HepG2 (cell line): Measurements from ENCODE around the gene FAM228A. TPM values are rescaled to one million over a fixed set of nuclear protein-coding genes. Genes with fewer than 3 reads are reported as not detected.

Source experiments
- ATAC-seq: fragments of 200-7000 bp; cut with Tn5 transposase; 3 replicates; pipeline ENCODE4 v1.9.1; 2020; ENCODE audit warnings: mild to moderate bottlenecking, moderate library complexity
- BruUV-seq: library from RNA; stranded (reverse); fragments of 400-500 nt; replicated peaks from 2 replicates; lab custom pipeline; 2021; lab: Mats Ljungman, UMichigan
- CTCF ChIA-PET: fragments of 300-600 bp; formaldehyde crosslinking; extraction: SDS; loops from one replicate; lab custom pipeline; 2021; ENCODE audit warnings: low total read pairs, inconsistent platforms, low intra/inter-chr PET ratio; lab: Yijun Ruan, JAX
- POLR2A ChIA-PET: fragments of 350-600 bp; sonication (Branson Sonifier 250); formaldehyde crosslinking; loops from one replicate; lab custom pipeline; 2020; ENCODE audit warnings: antibody characterized with exemption, inconsistent platforms; lab: Yijun Ruan, JAX
- DNase-seq: peaks from one replicate; pipeline ENCODE4 v3.0.0-alpha.2; 2015; ENCODE audit warnings: low spot score
- FAIRE-seq: peaks from 3 replicates; lab custom pipeline; 2011; peaks lifted over from hg19 to GRCh38; lab: Jason Lieb, UNC
- H2AFZ ChIP-seq: one replicate; pipeline ENCODE4 v1.6.1; 2011; ENCODE audit warnings: low read length, inconsistent platforms
- H3K27ac ChIP-seq: fragments of 300-600 bp; 3 replicates; pipeline ENCODE4 v1.8.0; 2011; ENCODE audit warnings: mixed run types, mild to moderate bottlenecking, mixed read lengths, low read length, inconsistent platforms; ENCODE audit not compliant: insufficient read depth; ENCODE audit errors: extremely low read length
- H3K27me3 ChIP-seq, 2 experiments: fragments of 200-600 bp in 1 of 2; 2 replicates in 1 of 2; 3 replicates in 1 of 2; pipeline versions ENCODE4 v1.6.0 to v1.8.0; 2011; ENCODE audit warnings: low read length in 2 of 2, mild to moderate bottlenecking in 2 of 2, moderate library complexity in 2 of 2, inconsistent platforms in 1 of 2; ENCODE audit not compliant: insufficient read depth in 2 of 2, control insufficient read depth in 1 of 2
- H3K36me3 ChIP-seq, 2 experiments: fragments of 200-600 bp in 1 of 2; replicated peaks in 1 of 2; 2 replicates in 1 of 2; 3 replicates in 1 of 2; pipeline versions ENCODE4 v1.5.1 to v1.8.0; 2011; ENCODE audit warnings: low read length in 2 of 2, inconsistent platforms in 1 of 2; ENCODE audit not compliant: insufficient read depth in 2 of 2, control insufficient read depth in 1 of 2
- H3K4me1 ChIP-seq: 2 replicates; pipeline ENCODE4 v1.5.1; 2012; ENCODE audit warnings: low read length, inconsistent platforms; ENCODE audit not compliant: insufficient read depth
- H3K4me2 ChIP-seq: 2 replicates; pipeline ENCODE4 v1.6.0; 2011; ENCODE audit warnings: low read depth, low read length, inconsistent platforms
- H3K4me3 ChIP-seq, 3 experiments: fragments of 200-600 bp in 1 of 3; sonication (generic), shearing (Covaris generic) in 1 of 3; replicated peaks in 1 of 3; 2 replicates each; pipeline ENCODE4 v1.5.1; 2011 to 2016; ENCODE audit warnings: low read length in 3 of 3, inconsistent platforms in 2 of 3, low read depth in 2 of 3, mild to moderate bottlenecking in 2 of 3, control low read depth in 1 of 3, mixed read lengths in 1 of 3; ENCODE audit not compliant: insufficient read depth in 1 of 3
- H3K79me2 ChIP-seq: one replicate; pipeline ENCODE4 v1.6.1; 2011; ENCODE audit warnings: low read length, inconsistent platforms; ENCODE audit not compliant: insufficient read depth
- H3K9ac ChIP-seq: 2 replicates; pipeline ENCODE4 v1.6.0; 2011; ENCODE audit warnings: mild to moderate bottlenecking, low read depth, low read length, inconsistent platforms; ENCODE audit not compliant: insufficient read depth
- H3K9me3 ChIP-seq: 2 replicates; pipeline ENCODE4 v1.5.1; 2012; ENCODE audit warnings: mild to moderate bottlenecking, low read length
- H4K20me1 ChIP-seq: 2 replicates; pipeline ENCODE4 v1.6.0; 2011; ENCODE audit warnings: inconsistent platforms, mild to moderate bottlenecking, low read length, moderate library complexity; ENCODE audit not compliant: insufficient read depth
- MBNL3 ChIP-seq: fragments of 250-450 bp; sonication (Bioruptor Pico); conservative IDR thresholded peaks from 2 replicates; pipeline ENCODE4 v1.8.0; 2022; ENCODE audit warnings: mild to moderate bottlenecking, inconsistent platforms
- NFKBIZ ChIP-seq: IDR thresholded peaks from 2 replicates; pipeline ENCODE4 v1.6.1; 2018; ENCODE audit warnings: missing genetic modification reagents, missing compliant biosample characterization
- NFYC ChIP-seq: IDR thresholded peaks from 2 replicates; pipeline ENCODE4 v1.6.1; 2016; ENCODE audit warnings: missing genetic modification reagents, missing compliant biosample characterization
- PREB ChIP-seq: sonication (generic); formaldehyde crosslinking; IDR thresholded peaks from 2 replicates; pipeline ENCODE4 v1.4.0; 2020; ENCODE audit warnings: missing genetic modification reagents
- SOX5 ChIP-seq: IDR thresholded peaks from 2 replicates; pipeline ENCODE4 v1.6.1; 2016; ENCODE audit warnings: borderline replicate concordance
- TMF1 ChIP-seq: sonication (generic); formaldehyde crosslinking; IDR thresholded peaks from 2 replicates; pipeline ENCODE4 v1.8.1; 2022; ENCODE audit warnings: low read depth, missing genetic modification reagents
- TOPORS ChIP-seq: sonication (generic); formaldehyde crosslinking; IDR thresholded peaks from 2 replicates; pipeline ENCODE4 v1.8.0; 2023; ENCODE audit warnings: mild to moderate bottlenecking, missing genetic modification reagents
- ZBED4 ChIP-seq: sonication (generic); formaldehyde crosslinking; IDR thresholded peaks from 2 replicates; pipeline ENCODE4 v1.4.0; 2020; ENCODE audit warnings: missing genetic modification reagents, borderline replicate concordance
- ZNF275 ChIP-seq: sonication (generic); formaldehyde crosslinking; IDR thresholded peaks from 2 replicates; pipeline ENCODE4 v1.8.0; 2022; ENCODE audit warnings: missing genetic modification reagents, mild to moderate bottlenecking, inconsistent platforms, borderline replicate concordance
- ZNF703 ChIP-seq: sonication (generic); formaldehyde crosslinking; IDR thresholded peaks from 2 replicates; pipeline ENCODE4 v1.5.1; 2020; ENCODE audit warnings: missing genetic modification reagents, mild to moderate bottlenecking, moderate library complexity, borderline replicate concordance
- ZNF720 ChIP-seq: sonication (generic); formaldehyde crosslinking; IDR thresholded peaks from 2 replicates; pipeline ENCODE4 v1.4.0; 2020; ENCODE audit warnings: missing genetic modification reagents
- ZNF746 ChIP-seq: sonication (generic); formaldehyde crosslinking; IDR thresholded peaks from 2 replicates; pipeline ENCODE4 v1.8.0; 2022; ENCODE audit warnings: mild to moderate bottlenecking, missing genetic modification reagents
- ZNF800 ChIP-seq: sonication (generic); formaldehyde crosslinking; IDR thresholded peaks from 2 replicates; pipeline ENCODE4 v1.4.0; 2020; ENCODE audit warnings: missing genetic modification reagents
- ZNF878 ChIP-seq: sonication (generic); formaldehyde crosslinking; IDR thresholded peaks from 2 replicates; pipeline ENCODE4 v1.8.1; 2023; ENCODE audit warnings: mild to moderate bottlenecking, missing genetic modification reagents, moderate library complexity
- WGBS: methylation state at CpG from one replicate; pipeline ENCODE4 v1.1.6; 2017; ENCODE audit warnings: low lambda C conversion rate; 5-methylcytosine and 5-hydroxymethylcytosine counted together
- in situ Hi-C: cut with HindIII; loops from 2 replicates; pipeline ENCODE4 v1.10.0; 2017; ENCODE audit warnings: low pct_unique_long_range_greater_than_20kb; ENCODE audit not compliant: extremely low pct_ligation_motif_present
- intact Hi-C: fragments of 100-400 bp; cut with micrococcal nuclease; formaldehyde crosslinking; loops from one replicate; pipeline ENCODE4 v1.10.0; 2022; ENCODE audit not compliant: unreplicated experiment
- polyA plus RNA-seq, 8 experiments: library from polyadenylated mRNA; depleted of rRNA in 3 of 8; stranded (reverse) in 7 of 8; unstranded in 1 of 8; fragments of >200 nt; fragmentation: Illumina TruSeq in 4 of 8; extraction: Trizol in 4 of 8; gene quantifications; 2 replicates each; pipeline versions ENCODE4 v1.2.1 to v1.2.3, GENCODE V29; 2011 to 2016; ENCODE audit warnings: low read depth in 4 of 8, missing spikeins in 1 of 8, mixed read lengths in 1 of 8; ENCODE audit not compliant: insufficient read depth in 1 of 8
- total RNA-seq, 5 experiments: library from RNA; depleted of rRNA; stranded (reverse); fragments of >200 nt; fragmentation: Illumina TruSeq; extraction: Trizol; gene quantifications; 2 replicates each; pipeline ENCODE4 v1.2.3, GENCODE V29; 2016; ENCODE audit warnings: low read depth in 1 of 5

FAM228A gene
- total and polyA plus RNA-seq, 2 of the 13 experiments (the other 11 are each of a cell fraction or from before 2014, with no cell fraction given): not detected

GRCh38 chr2:24220554-24221291 is 45.9 kb downstream of the FAM228A start (continued):
- TF ChIP-seq ZNF703 (CRISPR knock-in tag): no peak

GRCh38 chr2:24221343-24222050 is 46.6 kb downstream of the FAM228A start:
- intact Hi-C loops: no loop called here
- H3K9me3 ChIP-seq: no peaks in the 10 kb centered on the region
- CTCF ChIA-PET: no interaction called here
- TF ChIP-seq TMF1 (CRISPR knock-in tag) (no peak), NFYC (CRISPR knock-in tag) (no peak), ZNF800 (CRISPR knock-in tag) (no peak), TOPORS (no peak), ZBED4 (CRISPR knock-in tag) (no peak), ZNF720 (CRISPR knock-in tag) (no peak), ZNF878 (CRISPR knock-in tag) (no peak), PREB (CRISPR knock-in tag) (no peak), ZNF746 (no peak), NFKBIZ (CRISPR knock-in tag) (no peak), ZNF275 (no peak), MBNL3 (CRISPR knock-in tag) (no peak), SOX5 (no peak)

More at GRCh38 chr2:24221343-24222050, 46.6 kb downstream of the FAM228A start:
- Histone ChIP-seq H3K36me3 (no peaks in the 10 kb centered on the region; a peak in 1 of 5 replicates), H3K9ac (no peak overlapping the region), H4K20me1 (no peaks in the 10 kb centered on the region), H3K4me2 (no peak overlapping the region), H3K4me3 (no peak overlapping the region), H3K27me3 (no peaks in the 10 kb centered on the region), H3K79me2 (no peaks in the 10 kb centered on the region), H3K4me1 (no peaks in the 10 kb centered on the region), H2AFZ (no peak overlapping the region), H3K27ac (no peak overlapping the region)
- WGBS: 84% methylated on average over 6 of the region's 6 CpGs
- DNase-seq (no peak), ATAC-seq (no peak), FAIRE-seq (no peak)
- POLR2A ChIA-PET: no interaction called here
- in situ Hi-C loops: no loop called here
- BruUV-seq: no TSS peak
